Measurements from ENCODE around the gene KRTAP5-11. TPM values are rescaled to one million over a fixed set of nuclear protein-coding genes. Genes with fewer than 3 reads are reported as not detected.
"Not testable (repeated sequence)": the region's sequence is repeated elsewhere in the genome, so short reads cannot be mapped to it uniquely, and the experiment has no call there.

The KRTAP5-11 gene
- total and polyA plus RNA-seq, 2 donors (not counting 1 experiment from before 2014, with no cell fraction given), result not detected

- peaks cover 0 to 2% of the 10 kb centered on the region in 2 donors for H3K4me1 ChIP-seq (ENCODE audit: control insufficient read depth in 2 of 2, insufficient read depth in 2 of 2, low read length in 2 of 2)
- Mint-ChIP-seq H3K27ac (no peak overlapping the region), H3K4me3 (no peak overlapping the region), H3K9me3 (ENCODE audit: insufficient read depth) (no peaks in the 10 kb centered on the region), H3K4me1 (peaks cover 3% of the 10 kb centered on the region), H3K27me3 (peaks cover 26% of the 10 kb centered on the region)
- ATAC-seq (ENCODE audit: low read depth), result no peak
- H2AFZ ChIP-seq (ENCODE audit: insufficient read depth, low read depth, low read length, poor library complexity, severe bottlenecking), result no peak overlapping the region
- no peaks in the 10 kb centered on the region for H3K36me3 ChIP-seq (replicated peaks in 1 of 2; ENCODE audit: control extremely low read depth in 1 of 2, control insufficient read depth in 1 of 2, extremely low read depth in 1 of 2, insufficient read depth in 2 of 2, low read length in 1 of 2)
- no peak for DNase-seq
- TF ChIP-seq CTCF (IDR thresholded peaks at IDR 0.05), result no peak
- TF ChIP-seq EZH2 (IDR thresholded peaks at IDR 0.05; ENCODE audit: borderline replicate concordance, insufficient read depth, low read depth, low read length, poor library complexity, severe bottlenecking), result no peak
- H3K27me3 ChIP-seq (replicated peaks in 1 of 4; ENCODE audit: control extremely low read depth in 1 of 4, control insufficient read depth in 3 of 4, insufficient read depth in 4 of 4, low read length in 3 of 4), result peaks cover 0 to 11% (median 0%) of the 10 kb centered on the region in 4 experiments
- intact Hi-C loops (cut with micrococcal nuclease), result no loop called here
- CTCF ChIA-PET, result no interaction called here
- H3K9me3 ChIP-seq (ENCODE audit: control extremely low read depth in 1 of 3, control insufficient read depth in 2 of 3, insufficient read depth in 1 of 3, low read length in 2 of 3), result no peaks in the 10 kb centered on the region
- H4K20me1 ChIP-seq (ENCODE audit: control insufficient read depth, insufficient read depth, low read length, poor library complexity, severe bottlenecking), result no peaks in the 10 kb centered on the region
- no peaks in the 10 kb centered on the region for H3K79me2 ChIP-seq (ENCODE audit: control insufficient read depth, insufficient read depth, low read length)
- no peak overlapping the region for H3K27ac ChIP-seq (ENCODE audit: low read length in 2 of 2)
- H3K4me2 ChIP-seq (replicated peaks; ENCODE audit: low read depth, low read length, poor library complexity, severe bottlenecking), result no peak overlapping the region
- no peak overlapping the region for H3K4me3 ChIP-seq (ENCODE audit: control extremely low read depth in 1 of 5, extremely low read depth in 1 of 5, insufficient read depth in 1 of 5, low read depth in 2 of 5, low read length in 4 of 5)
- H3K9ac ChIP-seq (ENCODE audit: low read length), result no peak overlapping the region
- 92% methylated on average over 7 of the region's 7 CpGs for WGBS (ENCODE audit: insufficient coverage)
- POLR2A ChIA-PET, result no interaction called here
Observed at GRCh38 chr11:71577469-71578004, 5.1 kb downstream of the KRTAP5-11 start.

GRCh38 chr11:71576688-71577465 is 5.8 kb downstream of the KRTAP5-11 start:
- H3K36me3 ChIP-seq (replicated peaks in 1 of 2; ENCODE audit: control extremely low read depth in 1 of 2, control insufficient read depth in 1 of 2, extremely low read depth in 1 of 2, insufficient read depth in 2 of 2, low read length in 1 of 2); H3K27me3 ChIP-seq (replicated peaks in 1 of 4; ENCODE audit: control extremely low read depth in 1 of 4, control insufficient read depth in 3 of 4, insufficient read depth in 4 of 4, low read length in 3 of 4); H3K4me1 ChIP-seq (ENCODE audit: control insufficient read depth in 2 of 2, insufficient read depth in 2 of 2, low read length in 2 of 2); POLR2A ChIA-PET; H3K9ac ChIP-seq (ENCODE audit: low read length); DNase-seq; H3K9me3 Mint-ChIP-seq (ENCODE audit: insufficient read depth); H3K4me3 Mint-ChIP-seq; ATAC-seq (ENCODE audit: low read depth); H3K4me2 ChIP-seq (replicated peaks; ENCODE audit: low read depth, low read length, poor library complexity, severe bottlenecking); H2AFZ ChIP-seq (ENCODE audit: insufficient read depth, low read depth, low read length, poor library complexity, severe bottlenecking); H3K4me3 ChIP-seq (ENCODE audit: control extremely low read depth in 1 of 5, extremely low read depth in 1 of 5, insufficient read depth in 1 of 5, low read depth in 2 of 5, low read length in 4 of 5); H3K4me1 Mint-ChIP-seq; CTCF ChIA-PET; H3K79me2 ChIP-seq (ENCODE audit: control insufficient read depth, insufficient read depth, low read length); intact Hi-C loops (cut with micrococcal nuclease); H3K27ac ChIP-seq (ENCODE audit: low read length in 2 of 2); H3K9me3 ChIP-seq (ENCODE audit: control extremely low read depth in 1 of 3, control insufficient read depth in 2 of 3, insufficient read depth in 1 of 3, low read length in 2 of 3); H3K27ac Mint-ChIP-seq; H4K20me1 ChIP-seq (ENCODE audit: control insufficient read depth, insufficient read depth, low read length, poor library complexity, severe bottlenecking): not testable (repeated sequence)
- WGBS (ENCODE audit: insufficient coverage), result 88% methylated on average over 25 of the region's 41 CpGs
- H3K27me3 Mint-ChIP-seq, result peaks cover 22% of the 10 kb centered on the region

Measured in B cell (primary cell).